COLO668 (cell line): ENCODE data around the gene PLA2G4C.

Source experiments
- DNase-seq: peaks from one replicate; lab custom pipeline; 2025; ENCODE audit not compliant: unreplicated experiment; lab: John Stamatoyannopoulos, UW

Gene PLA2G4C

GRCh38 chr19:48061401-48062344 is 48.9 kb downstream of the PLA2G4C start:
- peak; percentile 20 for DNase-seq

GRCh38 chr19:48060381-48060780 is 50.2 kb downstream of the PLA2G4C start:
- no peak for DNase-seq

GRCh38 chr19:48059331-48059730 is 51.3 kb downstream of the PLA2G4C start:
- DNase-seq, result no peak

GRCh38 chr19:48053856-48054255 is 56.8 kb downstream of the PLA2G4C start:
- DNase-seq, result no peak

GRCh38 chr19:48053076-48053475 is 57.5 kb downstream of the PLA2G4C start:
- DNase-seq, result no peak

GRCh38 chr19:48051335-48052033 is 59.1 kb downstream of the PLA2G4C start:
- DNase-seq, result no peak

GRCh38 chr19:48044561-48044960 is 66.1 kb downstream of the PLA2G4C start:
- DNase-seq, result no peak

GRCh38 chr19:48043675-48044258 is 66.8 kb downstream of the PLA2G4C start, which contains the start of gene CABP5:
CABP5 (minus strand) TSS chr19:48044079; CDS start chr19:48043922, 157 bp downstream.
- DNase-seq, result no peak

GRCh38 chr19:48041877-48042580 is 68.6 kb downstream of the PLA2G4C start:
- no peak for DNase-seq

- DNase-seq, result no peak
These were observed 73.9 kb downstream of the PLA2G4C start for GRCh38 chr19:48036765-48037164.

- DNase-seq, result no peak
These were observed 77.0 kb downstream of the PLA2G4C start for GRCh38 chr19:48033604-48034003.

GRCh38 chr19:48030073-48030472 is 80.5 kb downstream of the PLA2G4C start:
- no peak for DNase-seq

- DNase-seq, result no peak
These were observed 81.2 kb downstream of the PLA2G4C start for GRCh38 chr19:48029431-48029830.

GRCh38 chr19:48025480-48025879 is 85.1 kb downstream of the PLA2G4C start:
- DNase-seq, result no peak

GRCh38 chr19:48023518-48023917 is 87.1 kb downstream of the PLA2G4C start:
- DNase-seq, result no peak

GRCh38 chr19:48023011-48023410 is 87.6 kb downstream of the PLA2G4C start:
- DNase-seq, result no peak

GRCh38 chr19:48020686-48021085 is 89.9 kb downstream of the PLA2G4C start:
- DNase-seq, result no peak

- DNase-seq, result no peak
These were observed 99.5 kb downstream of the PLA2G4C start for GRCh38 chr19:48010932-48011758.

- no peak for DNase-seq
These were observed 103.9 kb downstream of the PLA2G4C start for GRCh38 chr19:48006762-48007161.

- DNase-seq, result no peak
These were observed 106.4 kb downstream of the PLA2G4C start for GRCh38 chr19:48004236-48004635.
